GM10266 (cell line): Measurements from ENCODE around the gene BRD7.

ENCODE experiments used
- DNase-seq: peaks from one replicate; pipeline ENCODE4 v3.0.0; 2012; ENCODE audit errors: extremely low spot score
- CTCF ChIP-seq: IDR thresholded peaks from 2 replicates; pipeline ENCODE4 v1.5.1; 2012; ENCODE audit warnings: mild to moderate bottlenecking, low read depth; ENCODE audit not compliant: control insufficient read depth, insufficient read depth; ENCODE audit errors: missing control alignments

BRD7 gene

GRCh38 chr16:50368410-50369132, at the start of gene BRD7:
Gene BRD7 (minus strand): TSS chr16:50368988. CDS start chr16:50368774, 214 bp downstream.
- TF ChIP-seq CTCF = peak; percentile 77
- DNase-seq = peak; percentile 96

GRCh38 chr16:50416388-50416787, 47.6 kb upstream of the BRD7 start:
- DNase-seq = no peak
- TF ChIP-seq CTCF = no peak

GRCh38 chr16:50414152-50414551, 45.4 kb upstream of the BRD7 start:
- DNase-seq = no peak
- TF ChIP-seq CTCF = no peak

- no peak for DNase-seq
- no peak for TF ChIP-seq CTCF
Measured at GRCh38 chr16:50411034-50411433, 42.2 kb upstream of the BRD7 start.

- TF ChIP-seq CTCF = no peak
- DNase-seq = no peak
Measured at GRCh38 chr16:50408001-50408561, 39.3 kb upstream of the BRD7 start.

- no peak for DNase-seq
- TF ChIP-seq CTCF = no peak
Measured at GRCh38 chr16:50407351-50407750, 38.6 kb upstream of the BRD7 start.

- DNase-seq = no peak
- no peak for TF ChIP-seq CTCF
Measured at GRCh38 chr16:50403491-50403890, 34.7 kb upstream of the BRD7 start.
